Common myeloid progenitor, CD34-positive (primary cell): ENCODE measurements around the gene ISYNA1.

Source experiments
- CTCF ChIA-PET: fragments of 350-600 bp; sonication (Branson Sonifier 250); formaldehyde crosslinking; loops from one replicate; lab custom pipeline; 2021; ENCODE audit warnings: antibody characterized with exemption; lab: Charles Lee
- POLR2A ChIA-PET: fragments of 350-600 bp; sonication (Branson Sonifier 250); formaldehyde crosslinking; loops from one replicate; lab custom pipeline; 2021; ENCODE audit warnings: antibody characterized with exemption; lab: Charles Lee
- DNase-seq, 3 donors: peaks; one replicate each; pipeline versions ENCODE4 v3.0.0 to v3.0.0-alpha.2; 2013
- H3K27ac ChIP-seq, 2 experiments: 1 replicate in 1 of 2; 2 replicates in 1 of 2; pipeline ENCODE4 v1.7.0; 2013; ENCODE audit warnings: inconsistent platforms in 2 of 2, low read length in 2 of 2, mild to moderate bottlenecking in 2 of 2, low read depth in 1 of 2, moderate library complexity in 1 of 2; ENCODE audit not compliant: severe bottlenecking in 2 of 2, insufficient read depth in 1 of 2, poor library complexity in 1 of 2
- H3K27me3 ChIP-seq, 5 experiments: replicated peaks in 2 of 5; 1 replicate in 3 of 5; 2 replicates in 2 of 5; pipeline versions ENCODE4 v1.6.1 to v1.7.0; 2013; ENCODE audit warnings: low read length in 4 of 5, mild to moderate bottlenecking in 2 of 5, moderate library complexity in 2 of 5, inconsistent platforms in 1 of 5; ENCODE audit not compliant: insufficient read depth in 5 of 5, control insufficient read depth in 4 of 5
- H3K36me3 ChIP-seq, 4 experiments: 1 replicate in 2 of 4; 2 replicates in 2 of 4; pipeline versions ENCODE4 v1.6.1 to v1.7.0; 2013; ENCODE audit warnings: low read length in 3 of 4, control low read depth in 1 of 4, mild to moderate bottlenecking in 1 of 4; ENCODE audit not compliant: control insufficient read depth in 4 of 4, insufficient read depth in 4 of 4
- H3K4me1 ChIP-seq, 4 experiments: 1 replicate in 3 of 4; 2 replicates in 1 of 4; pipeline versions ENCODE4 v1.6.1 to v1.7.1; 2013; ENCODE audit warnings: low read length in 3 of 4, mild to moderate bottlenecking in 3 of 4, control low read depth in 1 of 4, inconsistent platforms in 1 of 4, moderate library complexity in 1 of 4; ENCODE audit not compliant: control insufficient read depth in 4 of 4, insufficient read depth in 4 of 4; ENCODE audit errors: control extremely low read depth in 1 of 4
- H3K4me3 ChIP-seq, 7 experiments: 1 replicate in 4 of 7; 2 replicates in 3 of 7; pipeline versions ENCODE4 v1.5.1 to v1.7.0; 2013; ENCODE audit warnings: mild to moderate bottlenecking in 7 of 7, low read length in 6 of 7, moderate library complexity in 6 of 7, inconsistent platforms in 2 of 7, low read depth in 2 of 7, control low read depth in 1 of 7; ENCODE audit not compliant: insufficient read depth in 4 of 7, control insufficient read depth in 1 of 7; ENCODE audit errors: extremely low read depth in 1 of 7
- H3K9me3 ChIP-seq, 5 experiments: 1 replicate in 4 of 5; 2 replicates in 1 of 5; pipeline versions ENCODE4 v1.6.1 to v1.7.1; 2013; ENCODE audit warnings: low read length in 4 of 5, mild to moderate bottlenecking in 2 of 5, inconsistent platforms in 1 of 5, low read depth in 1 of 5, moderate library complexity in 1 of 5; ENCODE audit not compliant: control insufficient read depth in 4 of 5, insufficient read depth in 2 of 5; ENCODE audit errors: control extremely low read depth in 1 of 5
- WGBS: methylation state at CpG from one replicate; pipeline ENCODE4 v1.1.5; 2013; ENCODE audit not compliant: insufficient coverage; 5-methylcytosine and 5-hydroxymethylcytosine counted together

The ISYNA1 gene

DNA sequence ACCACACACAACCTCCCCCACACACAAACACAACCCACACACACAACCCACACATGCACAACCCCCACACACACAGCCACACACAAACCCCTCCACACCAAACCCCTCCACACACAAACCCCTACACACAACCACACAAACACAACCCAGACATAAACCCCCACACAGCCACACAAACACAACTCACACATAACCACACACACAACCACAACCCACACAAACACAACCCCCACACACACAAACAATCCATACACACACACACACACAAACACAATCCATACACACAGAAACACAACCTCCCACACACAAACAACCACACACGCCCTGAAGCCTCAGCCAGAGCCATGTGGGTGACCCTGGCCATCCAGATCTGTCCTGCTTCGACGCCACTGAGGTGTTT lies 30.0 kb upstream of the ISYNA1 start:
- CTCF ChIA-PET: interaction anchor here (0.9 to 3.3 kb wide), 8 partner anchors 9 to 380 kb away, joined by 3 to 14 read pairs (median 6); no protein-coding TSS in a partner anchor
- Histone ChIP-seq H3K9me3 (no peaks in the 10 kb centered on the region), H3K27me3 (no peaks in the 10 kb centered on the region), H3K36me3 (peaks cover 0 to 27% (median 5%) of the 10 kb centered on the region in 4 experiments), H3K4me1 (peaks cover 0 to 23% (median 21%) of the 10 kb centered on the region in 4 experiments), H3K27ac (peak overlapping the region in 1 of 2 experiments; percentile 3), H3K4me3 (no peak overlapping the region)
- no CpG with 5 or more reads among the region's 3 CpGs for WGBS
- peak in 1 of 3 donors; percentile 21 for DNase-seq
- POLR2A ChIA-PET: no interaction called here

DNA sequence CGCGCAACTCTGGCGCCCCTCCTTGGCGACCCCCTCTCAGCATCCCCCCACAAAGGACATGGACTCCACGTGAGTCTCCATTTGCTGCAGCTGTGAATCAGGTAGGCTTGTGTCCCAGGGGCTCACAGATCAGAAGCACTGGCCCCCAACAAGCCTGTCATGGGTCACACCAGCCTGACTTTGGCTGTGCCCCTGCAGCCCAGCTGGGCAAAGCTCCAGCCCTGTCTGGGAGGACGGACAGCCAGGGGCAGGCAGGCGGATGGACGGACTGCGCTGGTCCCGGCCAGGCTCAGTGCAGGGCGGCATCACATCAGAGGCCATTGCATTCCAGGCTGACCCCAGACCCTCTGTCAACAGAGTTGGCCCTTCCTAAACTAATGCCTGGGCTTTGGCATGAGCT lies 28.4 kb upstream of the ISYNA1 start:
- no peak for DNase-seq
- no peaks in the 10 kb centered on the region for H3K9me3 ChIP-seq
- WGBS: 96% methylated on average over 11 of the region's 11 CpGs
- CTCF ChIA-PET: interaction anchor here (0.7 to 11.2 kb wide), 4 partner anchors 9 to 116 kb away, joined by 3 to 109 read pairs (median 4); no protein-coding TSS in a partner anchor
- no peak overlapping the region for H3K27ac ChIP-seq
- H3K36me3 ChIP-seq: peaks cover 0 to 29% (median 6%) of the 10 kb centered on the region in 4 experiments
- no peak overlapping the region for H3K4me3 ChIP-seq
- H3K4me1 ChIP-seq: peaks cover 0 to 23% (median 21%) of the 10 kb centered on the region in 4 experiments
- POLR2A ChIA-PET: no interaction called here
- no peaks in the 10 kb centered on the region for H3K27me3 ChIP-seq

DNA sequence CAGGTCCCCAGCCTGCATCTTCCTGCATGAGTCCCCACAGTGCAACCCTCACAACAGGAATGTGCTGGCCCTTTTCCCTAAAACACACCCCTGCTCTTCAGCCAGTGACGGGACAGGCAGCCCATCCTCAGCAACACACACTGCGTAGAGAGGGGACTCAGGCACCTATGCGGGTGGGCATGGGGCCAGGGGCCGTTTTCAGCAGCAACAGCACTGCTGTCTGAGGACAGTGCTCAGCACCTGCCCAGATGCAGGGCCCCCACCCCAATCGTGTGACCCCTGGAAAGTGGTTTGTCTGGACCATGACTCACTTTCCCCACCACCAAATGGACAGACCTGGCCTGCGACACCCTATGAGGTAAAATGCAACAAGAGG lies 28.0 kb upstream of the ISYNA1 start:
- ChIA-PET CTCF (interaction anchor here (0.7 to 11.2 kb wide), 3 partner anchors 9 to 115 kb away, joined by 3 to 109 read pairs (median 4); no protein-coding TSS in a partner anchor), POLR2A (no interaction called here)
- peaks cover 0 to 33% (median 10%) of the 10 kb centered on the region in 4 experiments for H3K36me3 ChIP-seq
- peaks cover 0 to 23% (median 21%) of the 10 kb centered on the region in 4 experiments for H3K4me1 ChIP-seq
- no peak overlapping the region for H3K4me3 ChIP-seq
- no peak for DNase-seq
- 100% methylated on average over 6 of the region's 6 CpGs for WGBS
- H3K27ac ChIP-seq: no peak overlapping the region
- no peaks in the 10 kb centered on the region for H3K9me3 ChIP-seq
- no peaks in the 10 kb centered on the region for H3K27me3 ChIP-seq

DNA sequence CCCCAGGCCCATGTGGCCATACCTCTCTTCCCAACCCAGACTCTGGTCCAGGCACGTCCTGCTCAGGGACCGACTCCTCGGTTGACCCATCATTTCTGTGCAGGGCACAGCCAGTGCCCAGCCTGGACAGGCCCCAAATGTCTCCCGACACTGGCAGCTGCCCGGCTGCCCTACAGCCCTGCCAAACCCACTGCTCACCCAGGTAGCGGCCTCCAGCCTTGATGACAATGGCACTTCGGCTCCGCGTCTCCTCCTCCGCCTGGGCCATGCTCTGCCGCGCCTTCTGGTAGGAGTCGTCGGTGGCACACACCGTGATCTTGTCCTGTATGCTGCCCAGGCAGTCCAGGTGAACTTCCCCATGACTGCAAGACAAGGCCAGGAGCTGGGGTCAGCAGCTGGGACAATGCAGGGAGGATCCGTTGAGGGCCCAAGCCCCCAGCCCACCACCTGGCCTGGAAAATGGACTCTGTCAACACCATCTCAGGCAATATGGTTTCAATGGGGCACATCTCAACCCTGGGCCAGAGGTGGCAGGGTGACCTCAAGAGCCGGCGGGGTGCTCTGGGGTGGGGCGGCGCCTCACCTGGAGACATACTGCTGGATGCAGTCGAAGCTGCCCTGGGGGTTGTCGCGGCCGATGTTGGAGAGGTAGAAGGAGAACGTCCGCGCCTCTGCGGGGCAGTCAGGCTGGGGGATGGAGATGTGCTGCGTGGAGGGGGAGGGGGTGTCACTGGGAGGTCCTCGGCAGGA lies 27.5 kb upstream of the ISYNA1 start:
- DNase-seq: no peak
- Histone ChIP-seq H3K4me3 (peak overlapping the region in 1 of 7 experiments; percentile 4), H3K27me3 (no peaks in the 10 kb centered on the region), H3K4me1 (peaks cover 0 to 23% (median 21%) of the 10 kb centered on the region in 4 experiments), H3K27ac (no peak overlapping the region), H3K9me3 (no peaks in the 10 kb centered on the region), H3K36me3 (peaks cover 0 to 39% (median 15%) of the 10 kb centered on the region in 4 experiments)
- WGBS: 97% methylated on average over 19 of the region's 30 CpGs
- ChIA-PET CTCF (interaction anchor here (1.0 to 11.2 kb wide), 4 partner anchors 12 to 128 kb away, joined by 3 to 109 read pairs (median 5); no protein-coding TSS in a partner anchor), POLR2A (no interaction called here)

DNA sequence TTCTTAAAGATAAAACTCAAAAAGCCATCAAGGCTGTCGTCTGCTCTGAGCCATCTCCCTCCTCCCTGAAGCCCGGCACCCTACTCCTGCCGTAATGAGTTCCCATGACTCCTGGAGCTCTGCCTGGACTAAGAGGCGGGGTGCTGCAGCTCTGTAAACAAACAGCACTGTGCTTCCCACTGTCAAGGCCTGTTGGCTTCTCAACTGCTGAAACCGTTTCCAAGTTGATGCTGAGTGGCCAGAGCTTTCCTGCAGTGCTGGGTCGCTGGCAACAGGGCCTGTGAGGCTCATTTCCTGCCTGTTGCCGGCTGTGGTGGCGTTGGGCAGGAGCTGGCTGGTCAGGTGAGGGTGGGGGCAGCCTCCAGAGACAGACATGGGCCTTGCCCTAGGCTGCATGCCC lies 26.7 kb upstream of the ISYNA1 start:
- WGBS: 25% methylated on average over 8 of the region's 8 CpGs
- Histone ChIP-seq H3K4me1 (peaks cover 0 to 23% (median 21%) of the 10 kb centered on the region in 4 experiments), H3K27ac (peak overlapping the region; percentile 12 to 41), H3K4me3 (peak overlapping the region in 3 of 7 experiments; percentile 3 to 39 (median 25)), H3K27me3 (no peaks in the 10 kb centered on the region), H3K36me3 (peaks cover 0 to 46% (median 22%) of the 10 kb centered on the region in 4 experiments), H3K9me3 (no peaks in the 10 kb centered on the region)
- peak in 1 of 3 donors; percentile 28 for DNase-seq
- ChIA-PET CTCF (interaction anchor here (0.9 to 11.2 kb wide), 6 partner anchors 12 to 170 kb away, joined by 3 to 109 read pairs (median 4); no protein-coding TSS in a partner anchor), POLR2A (no interaction called here)

DNA sequence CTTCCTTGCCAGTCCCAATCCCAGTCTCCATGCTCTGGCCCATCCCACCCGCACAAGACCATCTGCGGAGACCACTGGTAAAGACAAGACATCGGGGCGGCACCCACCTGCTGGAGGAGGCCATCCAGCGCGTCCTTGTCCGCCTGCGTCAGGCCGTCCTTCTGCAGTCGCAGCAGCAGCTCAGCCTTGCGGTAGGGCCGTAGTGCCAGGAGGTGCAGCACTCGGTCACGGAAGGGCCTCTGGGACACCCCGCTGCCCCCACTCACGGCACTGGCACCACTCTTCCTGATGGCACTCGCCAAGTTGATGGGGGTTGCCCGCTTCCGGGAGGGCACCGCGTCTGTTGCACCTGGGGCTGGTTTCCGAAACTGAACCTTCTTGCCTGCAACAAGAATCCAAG lies 23.5 kb upstream of the ISYNA1 start:
- Histone ChIP-seq H3K4me1 (peaks cover 0 to 23% (median 21%) of the 10 kb centered on the region in 4 experiments), H3K27me3 (no peaks in the 10 kb centered on the region), H3K36me3 (peaks cover 2 to 72% (median 38%) of the 10 kb centered on the region in 4 experiments), H3K4me3 (no peak overlapping the region), H3K9me3 (no peaks in the 10 kb centered on the region), H3K27ac (no peak overlapping the region)
- WGBS: 96% methylated on average over 22 of the region's 22 CpGs
- CTCF ChIA-PET: interaction anchor here (1.0 to 11.2 kb wide), 8 partner anchors 11 to 387 kb away, joined by 3 to 109 read pairs (median 3); partner anchors contain the start of gene SSBP4
- POLR2A ChIA-PET: no interaction called here
- no peak for DNase-seq
